Prostate gland (tissue), 2 donors: ENCODE data around the gene RAB19. TPM values are rescaled to one million over a fixed set of nuclear protein-coding genes. Genes with fewer than 3 reads are reported as not detected.

Experiments used
- DNase-seq: peaks from one replicate; pipeline ENCODE4 v3.0.0-alpha.2; 2019; ENCODE audit warnings: low spot score
- H3K27ac ChIP-seq, 2 donors: fragments of 200-600 bp; sonication (generic); 2 replicates each; pipeline ENCODE4 v1.5.1; 2017 to 2019
- H3K27me3 ChIP-seq: fragments of 200-600 bp; sonication (generic); replicated peaks from 2 replicates; pipeline ENCODE4 v1.5.1; 2019; ENCODE audit not compliant: insufficient read depth
- H3K36me3 ChIP-seq, 2 donors: fragments of 200-600 bp; sonication (generic); 1 replicate in 1 of 2; 2 replicates in 1 of 2; pipeline versions ENCODE4 v1.5.1 to v1.8.1; 2017 to 2019
- H3K4me1 ChIP-seq: fragments of 200-600 bp; sonication (generic); replicated peaks from 2 replicates; pipeline ENCODE4 v1.5.1; 2019
- H3K4me3 ChIP-seq, 2 donors: fragments of 200-600 bp; sonication (generic); 2 replicates each; pipeline ENCODE4 v1.5.1; 2017 to 2019
- H3K9me3 ChIP-seq: fragments of 200-600 bp; sonication (generic); 2 replicates; pipeline ENCODE4 v1.5.1; 2017
- CTCF ChIP-seq, 4 experiments: fragments of 200-600 bp in 2 of 4; fragments of 450-650 bp in 2 of 4; sonication (generic) in 2 of 4; IDR thresholded peaks; 1 replicate in 3 of 4; 2 replicates in 1 of 4; pipeline ENCODE4 v1.5.1; 2016 to 2019; ENCODE audit warnings: antibody characterized with exemption in 4 of 4, mild to moderate bottlenecking in 2 of 4, moderate library complexity in 2 of 4
- POLR2A ChIP-seq: fragments of 450-650 bp; IDR thresholded peaks from one replicate; pipeline ENCODE4 v1.6.1; 2016; ENCODE audit warnings: antibody characterized with exemption, mild to moderate bottlenecking
- POLR2AphosphoS5 ChIP-seq: sonication (generic); formaldehyde crosslinking; IDR thresholded peaks from one replicate; pipeline ENCODE4 v1.6.1; 2017; ENCODE audit warnings: antibody characterized with exemption
- WGBS: methylation state at CpG from one replicate; pipeline ENCODE4 v1.1.5; 2018; 5-methylcytosine and 5-hydroxymethylcytosine counted together
- intact Hi-C: fragments of 100-400 bp; cut with DNase I; formaldehyde crosslinking; loops from one replicate; pipeline ENCODE4 v1.14.2; 2022
- total RNA-seq, 2 donors: library from RNA; depleted of rRNA; stranded (reverse); fragments of >200 nt; gene quantifications; one replicate each; pipeline ENCODE4 v1.1.0, GENCODE V29; 2016

RAB19 gene
- total RNA-seq, 2 donors from 2014 or later = 0.80 to 9.3 TPM

GRCh38 chr7:140383954-140384713 is 19.7 kb upstream of the RAB19 start:
- no peaks in the 10 kb centered on the region for H3K9me3 ChIP-seq
- no peak overlapping the region for H3K27ac ChIP-seq
- no peak for DNase-seq
- intact Hi-C loops = no loop called here
- no peaks in the 10 kb centered on the region for H3K4me1 ChIP-seq
- H3K4me3 ChIP-seq = no peak overlapping the region
- H3K36me3 ChIP-seq = peaks cover 0 to 3% of the 10 kb centered on the region in 2 donors
- 87% methylated on average over 6 of the region's 6 CpGs for WGBS
- TF ChIP-seq POLR2A (no peak), POLR2AphosphoS5 (no peak), CTCF (IDR thresholded peaks at IDR 0.05) (no peak)
- no peaks in the 10 kb centered on the region for H3K27me3 ChIP-seq

GRCh38 chr7:140384894-140385545 is 18.8 kb upstream of the RAB19 start:
- TF ChIP-seq POLR2AphosphoS5 = no peak
- Histone ChIP-seq H3K4me1 (no peaks in the 10 kb centered on the region), H3K27me3 (no peaks in the 10 kb centered on the region), H3K9me3 (no peaks in the 10 kb centered on the region), H3K27ac (no peak overlapping the region), H3K36me3 (peaks cover 0 to 3% of the 10 kb centered on the region in 2 donors), H3K4me3 (no peak overlapping the region)
- no peak for DNase-seq
- intact Hi-C loops = no loop called here
- 26% methylated on average over 1 of the region's 1 CpG for WGBS

GRCh38 chr7:140389445-140389844 is 14.4 kb upstream of the RAB19 start:
- Histone ChIP-seq H3K36me3 (no peaks in the 10 kb centered on the region), H3K4me3 (no peak overlapping the region), H3K27me3 (no peaks in the 10 kb centered on the region), H3K27ac (no peak overlapping the region), H3K4me1 (no peaks in the 10 kb centered on the region), H3K9me3 (no peaks in the 10 kb centered on the region)
- WGBS = 84% methylated on average over 10 of the region's 10 CpGs
- intact Hi-C loops = no loop called here
- no peak for TF ChIP-seq POLR2A
- DNase-seq = no peak

- Histone ChIP-seq H3K27ac (no peak overlapping the region), H3K27me3 (no peaks in the 10 kb centered on the region), H3K4me1 (no peaks in the 10 kb centered on the region), H3K9me3 (no peaks in the 10 kb centered on the region), H3K36me3 (no peaks in the 10 kb centered on the region), H3K4me3 (no peak overlapping the region)
- WGBS = 89% methylated on average over 4 of the region's 4 CpGs
- DNase-seq = no peak
- no peak for TF ChIP-seq CTCF (IDR thresholded peaks at IDR 0.05)
- no peak for TF ChIP-seq POLR2AphosphoS5
- no peak for TF ChIP-seq POLR2A
- intact Hi-C loops = no loop called here
Observed at GRCh38 chr7:140390034-140390433, 13.8 kb upstream of the RAB19 start.

GRCh38 chr7:140390466-140391190 is 13.2 kb upstream of the RAB19 start:
- no peaks in the 10 kb centered on the region for H3K4me1 ChIP-seq
- TF ChIP-seq POLR2A (no peak), CTCF (IDR thresholded peaks at IDR 0.05) (no peak), POLR2AphosphoS5 (no peak)
- H3K4me3 ChIP-seq = no peak overlapping the region
- intact Hi-C loops = no loop called here
- H3K27me3 ChIP-seq = no peaks in the 10 kb centered on the region
- no peaks in the 10 kb centered on the region for H3K36me3 ChIP-seq
- DNase-seq = no peak
- H3K9me3 ChIP-seq = no peaks in the 10 kb centered on the region
- 92% methylated on average over 8 of the region's 8 CpGs for WGBS
- H3K27ac ChIP-seq = no peak overlapping the region
